ENCODE measurements around the gene TYMP.

Gene TYMP

GRCh38 chr22:50529897-50530579, at the start of gene TYMP:
Gene TYMP, minus strand, starts transcription at chr22:50530012. Its CDS starts 303 bp downstream, at chr22:50529709.
- peak; percentile 89 for DNase-seq

GRCh38 chr22:50578776-50579310, 49.0 kb upstream of the TYMP start:
- DNase-seq = no peak

- no peak for DNase-seq
Observed at GRCh38 chr22:50577987-50578775, 48.4 kb upstream of the TYMP start, which contains the start of gene CPT1B. Gene CPT1B, minus strand, starts transcription at chr22:50578427. Its CDS starts 512 bp downstream, at chr22:50577915.

- no peak for DNase-seq
Observed at GRCh38 chr22:50577697-50577986, 47.8 kb upstream of the TYMP start.

- DNase-seq = no peak
Observed at GRCh38 chr22:50576806-50577696, 47.2 kb upstream of the TYMP start.

- DNase-seq = no peak
Observed at GRCh38 chr22:50576070-50576469, 46.3 kb upstream of the TYMP start.

- no peak for DNase-seq
Observed at GRCh38 chr22:50575426-50575941, 45.7 kb upstream of the TYMP start.

- no peak for DNase-seq
Observed at GRCh38 chr22:50574383-50574755, 44.6 kb upstream of the TYMP start.

GRCh38 chr22:50573491-50574382, 43.9 kb upstream of the TYMP start:
- DNase-seq = no peak

GRCh38 chr22:50572965-50573364, 43.2 kb upstream of the TYMP start:
- DNase-seq = no peak

GRCh38 chr22:50571264-50572175, 41.7 kb upstream of the TYMP start:
- no peak for DNase-seq

GRCh38 chr22:50570861-50571260, 41.0 kb upstream of the TYMP start:
- no peak for DNase-seq

GRCh38 chr22:50569896-50570535, 40.2 kb upstream of the TYMP start:
- DNase-seq = no peak

- no peak for DNase-seq
Observed at GRCh38 chr22:50569041-50569459, 39.2 kb upstream of the TYMP start.

- DNase-seq = no peak
Observed at GRCh38 chr22:50568626-50569025, 38.8 kb upstream of the TYMP start.

GRCh38 chr22:50567721-50568252, 38.0 kb upstream of the TYMP start:
- no peak for DNase-seq

- DNase-seq = no peak
Observed at GRCh38 chr22:50564289-50564688, 34.5 kb upstream of the TYMP start.

- DNase-seq = no peak
Observed at GRCh38 chr22:50563413-50564160, 33.8 kb upstream of the TYMP start.
